GM12873 (cell line): ENCODE results near the gene CRIP1.

Experiments
- CTCF ChIP-seq: IDR thresholded peaks from 2 replicates; pipeline ENCODE4 v1.5.1; 2012; ENCODE audit warnings: low read depth, mild to moderate bottlenecking, moderate library complexity, low read length, control low read depth; ENCODE audit not compliant: insufficient read depth; ENCODE audit errors: missing control alignments

The CRIP1 gene

GRCh38 chr14:105460616-105461015 lies 26.1 kb upstream of the CRIP1 start:
- no peak for TF ChIP-seq CTCF

- TF ChIP-seq CTCF = no peak
Observed at GRCh38 chr14:105461903-105462302, 24.8 kb upstream of the CRIP1 start.

GRCh38 chr14:105464501-105464900 lies 22.2 kb upstream of the CRIP1 start:
- no peak for TF ChIP-seq CTCF

- TF ChIP-seq CTCF = no peak
Observed at GRCh38 chr14:105465209-105466031, 21.3 kb upstream of the CRIP1 start.

GRCh38 chr14:105466531-105467248 lies 20.0 kb upstream of the CRIP1 start:
- TF ChIP-seq CTCF = no peak

- TF ChIP-seq CTCF = no peak
Observed at GRCh38 chr14:105467249-105467941, 19.3 kb upstream of the CRIP1 start.

GRCh38 chr14:105467942-105468471 lies 18.7 kb upstream of the CRIP1 start:
- no peak for TF ChIP-seq CTCF
